H1 (cell line): ENCODE results near the gene PTH1R. TPM values are rescaled to one million over a fixed set of nuclear protein-coding genes. Genes with fewer than 3 reads are reported as not detected.

ENCODE experiments used
- CTCF ChIA-PET: fragments of 300-600 bp; sonication (Branson Sonifier 250); formaldehyde crosslinking; loops from one replicate; lab custom pipeline; 2021; ENCODE audit not compliant: partially characterized antibody; lab: Charles Lee
- POLR2A ChIA-PET: fragments of 300-600 bp; sonication (Branson Sonifier 250); formaldehyde crosslinking; loops from one replicate; lab custom pipeline; 2021; ENCODE audit warnings: inconsistent platforms; ENCODE audit not compliant: partially characterized antibody; lab: Charles Lee
- DNase-seq, 2 experiments: peaks; one replicate each; pipeline versions ENCODE4 v3.0.0 to v3.0.0-alpha.2; 2010 to 2022; ENCODE audit warnings: low spot score in 2 of 2, low read depth in 1 of 2, mixed read lengths in 1 of 2
- FAIRE-seq: peaks from 2 replicates; lab custom pipeline; 2011; peaks lifted over from hg19 to GRCh38; lab: Jason Lieb, UNC
- H2AFZ ChIP-seq: 2 replicates; pipeline ENCODE4 v1.8.1; 2012; ENCODE audit warnings: low read length, inconsistent platforms
- H2AK5ac ChIP-seq: 2 replicates; pipeline ENCODE4 v1.6.1; 2013; ENCODE audit warnings: low read depth, low read length
- H2BK120ac ChIP-seq: replicated peaks from 2 replicates; pipeline ENCODE3; 2013; ENCODE audit warnings: low read depth, low read length, inconsistent platforms
- H2BK12ac ChIP-seq: 2 replicates; pipeline ENCODE4 v1.6.1; 2013; ENCODE audit warnings: low read depth, low read length
- H2BK15ac ChIP-seq: 2 replicates; pipeline ENCODE4 v1.6.1; 2013; ENCODE audit warnings: low read length
- H2BK20ac ChIP-seq: 2 replicates; pipeline ENCODE4 v1.6.1; 2013; ENCODE audit warnings: low read length
- H2BK5ac ChIP-seq: 2 replicates; pipeline ENCODE4 v1.6.1; 2013; ENCODE audit warnings: low read depth, low read length
- H3K14ac ChIP-seq: 2 replicates; pipeline ENCODE4 v1.6.1; 2013; ENCODE audit warnings: inconsistent platforms; ENCODE audit not compliant: insufficient read length
- H3K18ac ChIP-seq: 2 replicates; pipeline ENCODE4 v1.6.1; 2013; ENCODE audit warnings: low read length; ENCODE audit errors: extremely low read depth
- H3K23ac ChIP-seq: 2 replicates; pipeline ENCODE4 v1.6.1; 2013; ENCODE audit warnings: inconsistent platforms; ENCODE audit not compliant: insufficient read length
- H3K23me2 ChIP-seq: 2 replicates; pipeline ENCODE4 v1.6.1; 2013; ENCODE audit warnings: low read depth, low read length
- H3K27ac ChIP-seq: 2 replicates; pipeline ENCODE4 v1.6.1; 2011; ENCODE audit warnings: low read depth, low read length, inconsistent platforms
- H3K27me3 ChIP-seq, 4 experiments: replicated peaks in 1 of 4; 1 replicate in 1 of 4; 2 replicates in 3 of 4; pipeline versions ENCODE4 v1.6.1 to v1.8.1; 2011 to 2013; ENCODE audit warnings: low read length in 3 of 4, mild to moderate bottlenecking in 3 of 4, inconsistent platforms in 2 of 4, mixed read lengths in 2 of 4, moderate library complexity in 1 of 4; ENCODE audit not compliant: control insufficient read depth in 3 of 4, insufficient read depth in 3 of 4; ENCODE audit errors: extremely low read depth in 1 of 4
- H3K36me3 ChIP-seq, 4 experiments: 2 replicates each; pipeline versions ENCODE4 v1.6.1 to v1.8.1; 2011 to 2013; ENCODE audit warnings: mild to moderate bottlenecking in 4 of 4, low read length in 3 of 4, moderate library complexity in 2 of 4, control low read depth in 1 of 4, inconsistent platforms in 1 of 4; ENCODE audit not compliant: insufficient read depth in 4 of 4, control insufficient read depth in 2 of 4
- H3K4ac ChIP-seq: replicated peaks from 2 replicates; pipeline ENCODE3; 2013; ENCODE audit warnings: low read length, low read depth, mixed read lengths, inconsistent platforms; ENCODE audit not compliant: insufficient read length
- H3K4me1 ChIP-seq, 4 experiments: replicated peaks in 1 of 4; 1 replicate in 1 of 4; 2 replicates in 3 of 4; pipeline versions ENCODE4 v1.6.1 to v1.8.1; 2011 to 2013; ENCODE audit warnings: low read length in 3 of 4, inconsistent platforms in 2 of 4, mixed read lengths in 1 of 4; ENCODE audit not compliant: insufficient read depth in 4 of 4, control insufficient read depth in 3 of 4
- H3K4me2 ChIP-seq, 2 experiments: 2 replicates each; pipeline versions ENCODE4 v1.6.1 to v1.8.1; 2011 to 2013; ENCODE audit warnings: low read depth in 2 of 2, low read length in 2 of 2, control low read depth in 1 of 2, inconsistent platforms in 1 of 2, mild to moderate bottlenecking in 1 of 2; ENCODE audit not compliant: insufficient read depth in 1 of 2
- H3K4me3 ChIP-seq, 4 experiments: fragments of 200-600, 300-600 bp in 1 of 4; sonication (generic), shearing (Covaris generic), sonication (Bioruptor Twin) in 1 of 4; 2 replicates each; pipeline versions ENCODE4 v1.5.1 to v1.8.1; 2011 to 2016; ENCODE audit warnings: low read length in 4 of 4, low read depth in 3 of 4, control low read depth in 2 of 4, inconsistent platforms in 2 of 4, mild to moderate bottlenecking in 2 of 4, mixed read lengths in 1 of 4, moderate library complexity in 1 of 4; ENCODE audit not compliant: insufficient read depth in 2 of 4; ENCODE audit errors: extremely low read depth in 1 of 4
- H3K56ac ChIP-seq: replicated peaks from 2 replicates; pipeline ENCODE3; 2013; ENCODE audit warnings: low read depth, mild to moderate bottlenecking, mixed read lengths, low read length, inconsistent platforms; ENCODE audit not compliant: insufficient read length
- H3K79me1 ChIP-seq: 2 replicates; pipeline ENCODE4 v1.6.1; 2013; ENCODE audit warnings: low read depth, low read length, control low read depth
- H3K79me2 ChIP-seq, 2 experiments: 2 replicates each; pipeline versions ENCODE4 v1.6.1 to v1.8.1; 2012 to 2013; ENCODE audit warnings: low read length in 2 of 2, mild to moderate bottlenecking in 2 of 2, inconsistent platforms in 1 of 2; ENCODE audit not compliant: insufficient read depth in 2 of 2, control insufficient read depth in 1 of 2
- H3K9ac ChIP-seq, 4 experiments: replicated peaks in 1 of 4; 1 replicate in 1 of 4; 2 replicates in 3 of 4; pipeline versions ENCODE4 v1.6.1 to v1.8.1; 2011 to 2013; ENCODE audit warnings: low read depth in 3 of 4, low read length in 3 of 4, control low read depth in 2 of 4, mild to moderate bottlenecking in 2 of 4, moderate library complexity in 2 of 4, inconsistent platforms in 1 of 4; ENCODE audit errors: extremely low read depth in 1 of 4
- H3K9me3 ChIP-seq, 2 experiments: 2 replicates each; pipeline versions ENCODE4 v1.6.1 to v1.8.1; 2012 to 2013; ENCODE audit warnings: mild to moderate bottlenecking in 2 of 2, moderate library complexity in 2 of 2, control low read depth in 1 of 2, inconsistent platforms in 1 of 2, low read depth in 1 of 2, low read length in 1 of 2, mixed read lengths in 1 of 2; ENCODE audit not compliant: insufficient read depth in 2 of 2
- H4K20me1 ChIP-seq, 2 experiments: replicated peaks in 1 of 2; 2 replicates each; pipeline versions ENCODE3 to v1.8.1; 2011 to 2013; ENCODE audit warnings: inconsistent platforms in 2 of 2, low read length in 2 of 2, mild to moderate bottlenecking in 1 of 2; ENCODE audit not compliant: insufficient read depth in 2 of 2, control insufficient read depth in 1 of 2
- H4K5ac ChIP-seq: 2 replicates; pipeline ENCODE4 v1.6.1; 2013; ENCODE audit warnings: low read length, low read depth, mixed read lengths, inconsistent platforms; ENCODE audit not compliant: insufficient read length
- H4K8ac ChIP-seq: 2 replicates; pipeline ENCODE4 v1.8.0; 2013; ENCODE audit warnings: mild to moderate bottlenecking, moderate library complexity, low read length, inconsistent platforms; ENCODE audit not compliant: insufficient read depth; ENCODE audit errors: extremely low read depth
- H4K91ac ChIP-seq: replicated peaks from 2 replicates; pipeline ENCODE3; 2013; ENCODE audit warnings: low read length, mixed read lengths, inconsistent platforms; ENCODE audit not compliant: insufficient read length
- CREB1 ChIP-seq: IDR thresholded peaks from 2 replicates; pipeline ENCODE4 v1.6.1; 2012; ENCODE audit warnings: inconsistent platforms
- EP300 ChIP-seq, 2 experiments: IDR thresholded peaks; 1 replicate in 1 of 2; 2 replicates in 1 of 2; pipeline ENCODE4 v1.6.1; 2011 to 2012; ENCODE audit warnings: low read depth in 2 of 2, low read length in 2 of 2, mild to moderate bottlenecking in 2 of 2, borderline replicate concordance in 1 of 2, inconsistent platforms in 1 of 2, moderate library complexity in 1 of 2
- HDAC2 ChIP-seq, 2 experiments: fragments of 300-600 bp in 1 of 2; sonication (generic) in 1 of 2; IDR thresholded peaks; 2 replicates each; pipeline ENCODE4 v1.6.1; 2011 to 2012; ENCODE audit warnings: low read depth in 2 of 2, low read length in 2 of 2, mild to moderate bottlenecking in 2 of 2, moderate library complexity in 2 of 2, borderline replicate concordance in 1 of 2, inconsistent platforms in 1 of 2
- JUND ChIP-seq: IDR thresholded peaks from 2 replicates; pipeline ENCODE4 v1.6.1; 2011; ENCODE audit warnings: mild to moderate bottlenecking, improper control_type of control experiment, low read length
- NRF1 ChIP-seq: IDR thresholded peaks from 2 replicates; pipeline ENCODE4 v1.6.1; 2011; ENCODE audit warnings: mild to moderate bottlenecking, low read depth, low read length, improper control_type of control experiment
- TAF1 ChIP-seq: IDR thresholded peaks from 2 replicates; pipeline ENCODE4 v1.6.1; 2011; ENCODE audit warnings: mild to moderate bottlenecking, low read depth, low read length
- TBP ChIP-seq: IDR thresholded peaks from 2 replicates; pipeline ENCODE4 v1.6.1; 2011; ENCODE audit warnings: low read depth, low read length, improper control_type of control experiment
- WGBS, 2 experiments: shearing (Covaris generic) in 1 of 2; methylation state at CpG; one replicate each; pipeline versions ENCODE4 v1.1.6 to v1.1.7; 2013 to 2015; ENCODE audit warnings: low lambda C conversion rate in 2 of 2, mixed read lengths in 2 of 2, inconsistent platforms in 1 of 2, low coverage in 1 of 2, missing lambda C conversion rate in 1 of 2; ENCODE audit not compliant: insufficient replicate concordance in 2 of 2, insufficient coverage in 1 of 2, insufficient read length in 1 of 2; ENCODE audit errors: extremely low coverage in 1 of 2, missing lambda C conversion rate in 1 of 2; 5-methylcytosine and 5-hydroxymethylcytosine counted together
- polyA plus RNA-seq, 7 experiments: library from polyadenylated mRNA; depleted of rRNA in 3 of 7; stranded (reverse) in 5 of 7; unstranded in 2 of 7; fragments of >200 nt in 5 of 7; fragments of 200-250 nt in 2 of 7; gene quantifications; 1 replicate in 5 of 7; 2 replicates in 1 of 7; 4 replicates in 1 of 7; pipeline versions ENCODE4 v1.2.1 to v1.2.3, GENCODE V29; 2011 to 2013; ENCODE audit warnings: missing spikeins in 2 of 7, mixed read lengths in 2 of 7
- total RNA-seq: library from RNA; stranded (reverse); fragmentation: NEBNext Ultra II Directional; extraction: Animal tissue kit (Norgen Biotek cat#: 25700); gene quantifications from 2 replicates; pipeline ENCODE4 v1.2.1, GENCODE V29; 2021

The PTH1R gene
- total and polyA plus RNA-seq, 2 of the 8 experiments (the other 6 are each of a cell fraction or from before 2014, with no cell fraction given): 0.57 to 1.5 TPM

GRCh38 chr3:46896386-46896785 is 18.9 kb downstream of the PTH1R start:
- FAIRE-seq (no peak), DNase-seq (no peak)
- no peak overlapping the region for H3K23ac ChIP-seq
- no peaks in the 10 kb centered on the region for H3K79me2 ChIP-seq
- H2BK120ac ChIP-seq: no peak overlapping the region
- ChIA-PET CTCF (interaction anchor here (0.7 to 13.3 kb wide), 20 partner anchors 8 to 212 kb away, joined by 3 to 91 read pairs (median 8); partner anchors contain the start of genes MYL3 and PTH1R), POLR2A (no interaction called here)
- H3K27me3 ChIP-seq: peaks cover 7 to 59% (median 43%) of the 10 kb centered on the region in 4 experiments
- no peak overlapping the region for H2AK5ac ChIP-seq
- no peaks in the 10 kb centered on the region for H3K79me1 ChIP-seq
- no peaks in the 10 kb centered on the region for H3K9me3 ChIP-seq
- H3K36me3 ChIP-seq: no peaks in the 10 kb centered on the region
- H2BK12ac ChIP-seq: no peak overlapping the region
- no peak overlapping the region for H2AFZ ChIP-seq
- no peak overlapping the region for H4K91ac ChIP-seq
- no peak overlapping the region for H3K4me3 ChIP-seq
- no peak overlapping the region for H2BK5ac ChIP-seq
- no peak overlapping the region for H3K18ac ChIP-seq
- H2BK20ac ChIP-seq: no peak overlapping the region
- H4K5ac ChIP-seq: no peak overlapping the region
- no peak overlapping the region for H3K4ac ChIP-seq
- TF ChIP-seq TAF1 (no peak), TBP (no peak), JUND (no peak), NRF1 (no peak), HDAC2 (IDR thresholded peaks at IDR 0.05; ENCODE audit: borderline replicate concordance in 1 of 2, low read depth in 2 of 2, low read length in 2 of 2) (no peak), CREB1 (no peak), EP300 (IDR thresholded peaks at IDR 0.05; ENCODE audit: borderline replicate concordance in 1 of 2, low read depth in 2 of 2, low read length in 2 of 2) (no peak)
- H3K56ac ChIP-seq: no peak overlapping the region
- H2BK15ac ChIP-seq: no peak overlapping the region
- H3K23me2 ChIP-seq: peaks cover 10% of the 10 kb centered on the region; the same call in 1 of the 2 replicates
- no peak overlapping the region for H3K9ac ChIP-seq
- no peak overlapping the region for H3K4me2 ChIP-seq
- H4K8ac ChIP-seq: peak overlapping the region; percentile 16; the same call in 1 of the 2 replicates
- peaks cover 0 to 7% of the 10 kb centered on the region in 2 experiments for H4K20me1 ChIP-seq
- no peak overlapping the region for H3K14ac ChIP-seq
- H3K4me1 ChIP-seq: peaks cover 4 to 18% (median 13%) of the 10 kb centered on the region in 4 experiments
- WGBS, 2 experiments: 86% methylated on average over 4 of the region's 5 CpGs; no CpG with 5 or more reads in 1 of the 2 experiments
- H3K27ac ChIP-seq: no peak overlapping the region
